Activated gamma-delta T cell treated with Interleukin-2 at 50 U/mL for 16 hours (primary cell): ENCODE results near the gene PLA2G7.
"Not testable (repeated sequence)": the region's sequence is repeated elsewhere in the genome, so short reads cannot be mapped to it uniquely, and the experiment has no call there.

Source experiments
- DNase-seq: peaks from one replicate; pipeline ENCODE4 v3.0.0-alpha.2; 2020

Gene PLA2G7

GRCh38 chr6:46734867-46735719 is at the start of gene PLA2G7:
TSS of gene PLA2G7 (minus strand) at chr6:46735375. CDS start at chr6:46722891, 12,484 bp downstream.
- no peak for DNase-seq

GRCh38 chr6:46784535-46784934 is 49.4 kb upstream of the PLA2G7 start:
- no peak for DNase-seq

- no peak for DNase-seq
Observed at GRCh38 chr6:46781478-46782378, 46.6 kb upstream of the PLA2G7 start.

- DNase-seq: no peak
Observed at GRCh38 chr6:46777476-46778346, 42.5 kb upstream of the PLA2G7 start.

GRCh38 chr6:46776070-46776712 is 41.0 kb upstream of the PLA2G7 start:
- DNase-seq: no peak

GRCh38 chr6:46774736-46775135 is 39.6 kb upstream of the PLA2G7 start:
- not testable (repeated sequence) for DNase-seq

GRCh38 chr6:46773201-46773855 is 38.2 kb upstream of the PLA2G7 start:
- DNase-seq: no peak

GRCh38 chr6:46772762-46773161 is 37.6 kb upstream of the PLA2G7 start:
- DNase-seq: no peak

GRCh38 chr6:46772016-46772415 is 36.8 kb upstream of the PLA2G7 start:
- DNase-seq: no peak

- no peak for DNase-seq
Observed at GRCh38 chr6:46764961-46765360, 29.8 kb upstream of the PLA2G7 start.

GRCh38 chr6:46764280-46764679 is 29.1 kb upstream of the PLA2G7 start:
- DNase-seq: not testable (repeated sequence)

- DNase-seq: no peak
Observed at GRCh38 chr6:46763466-46763865, 28.3 kb upstream of the PLA2G7 start.

GRCh38 chr6:46760925-46761324 is 25.8 kb upstream of the PLA2G7 start:
- DNase-seq: no peak

- no peak for DNase-seq
Observed at GRCh38 chr6:46758960-46759753, 24.0 kb upstream of the PLA2G7 start.

- DNase-seq: no peak
Observed at GRCh38 chr6:46757214-46757596, 22.0 kb upstream of the PLA2G7 start.

- no peak for DNase-seq
Observed at GRCh38 chr6:46756469-46757213, 21.5 kb upstream of the PLA2G7 start.

GRCh38 chr6:46755865-46756264 is 20.7 kb upstream of the PLA2G7 start:
- DNase-seq: no peak

- DNase-seq: no peak
Observed at GRCh38 chr6:46751658-46752057, 16.5 kb upstream of the PLA2G7 start.

GRCh38 chr6:46749731-46750130 is 14.6 kb upstream of the PLA2G7 start:
- no peak for DNase-seq

- no peak for DNase-seq
Observed at GRCh38 chr6:46748940-46749503, 13.8 kb upstream of the PLA2G7 start.
